Uterus (tissue), 4 donors: ENCODE results near the gene ATP8B3. TPM values are rescaled to one million over a fixed set of nuclear protein-coding genes. Genes with fewer than 3 reads are reported as not detected.

Source experiments
- DNase-seq, 2 donors: peaks; one replicate each; pipeline ENCODE4 v3.0.0-alpha.2; 2019 to 2020
- H3K27ac ChIP-seq, 2 donors: fragments of 200-600 bp; sonication (generic); 1 replicate in 1 of 2; 2 replicates in 1 of 2; pipeline ENCODE4 v1.5.1; 2016 to 2018
- H3K27me3 ChIP-seq, 2 donors: fragments of 200-600 bp; sonication (generic); one replicate each; pipeline ENCODE4 v1.5.1; 2018 to 2019; ENCODE audit warnings: control low read depth in 1 of 2
- H3K36me3 ChIP-seq, 2 donors: fragments of 200-600 bp; sonication (generic); one replicate each; pipeline ENCODE4 v1.5.1; 2019; ENCODE audit warnings: control low read depth in 1 of 2
- H3K4me1 ChIP-seq, 2 donors: fragments of 200-600 bp; sonication (generic); one replicate each; pipeline ENCODE4 v1.5.1; 2018 to 2019; ENCODE audit warnings: control low read depth in 1 of 2
- H3K4me3 ChIP-seq, 2 donors: fragments of 200-600 bp; sonication (generic); 1 replicate in 1 of 2; 2 replicates in 1 of 2; pipeline ENCODE4 v1.5.1; 2018 to 2019; ENCODE audit warnings: mild to moderate bottlenecking in 1 of 2
- H3K9me3 ChIP-seq, 2 donors: fragments of 200-600 bp; sonication (generic); one replicate each; pipeline ENCODE4 v1.5.1; 2019; ENCODE audit warnings: control low read depth in 1 of 2
- CTCF ChIP-seq, 4 experiments: fragments of 200-600 bp in 2 of 4; fragments of 450-650 bp in 2 of 4; sonication (generic) in 2 of 4; IDR thresholded peaks; one replicate each; pipeline ENCODE4 v1.5.1; 2016 to 2019; ENCODE audit warnings: antibody characterized with exemption in 4 of 4, mild to moderate bottlenecking in 2 of 4, moderate library complexity in 1 of 4
- POLR2A ChIP-seq, 2 donors: fragments of 450-650 bp; IDR thresholded peaks; one replicate each; pipeline ENCODE4 v1.6.1; 2016; ENCODE audit warnings: antibody characterized with exemption in 2 of 2, mild to moderate bottlenecking in 1 of 2, moderate library complexity in 1 of 2
- intact Hi-C: fragments of 100-400 bp; cut with DNase I; formaldehyde crosslinking; loops from one replicate; pipeline ENCODE4 v1.15.1; 2023; ENCODE audit warnings: low total_unique reads
- total RNA-seq, 4 donors: library from RNA; depleted of rRNA in 3 of 4; stranded (reverse); fragments of >200 nt in 3 of 4; gene quantifications; one replicate each; pipeline versions ENCODE4 v1.1.0 to v1.2.4, GENCODE V29; 2014 to 2023
- donor health status: DM: yes; HTN: yes; CAD: no.

Gene ATP8B3
- total RNA-seq, 4 donors from 2014 or later, result 1.0 to 3.3 (median 1.7) TPM; not detected in 1

GRCh38 chr19:1742989-1743696, 68.9 kb downstream of the ATP8B3 start:
- Histone ChIP-seq H3K36me3 (no peaks in the 10 kb centered on the region), H3K4me1 (peaks cover 0 to under 1% of the 10 kb centered on the region in 2 donors), H3K27ac (no peak overlapping the region), H3K27me3 (peaks cover 6 to 29% of the 10 kb centered on the region in 2 donors), H3K9me3 (no peaks in the 10 kb centered on the region), H3K4me3 (no peak overlapping the region)
- DNase-seq, result no peak
- intact Hi-C loops, result no loop called here
- TF ChIP-seq CTCF (IDR thresholded peaks at IDR 0.05), result no peak
- no peak for TF ChIP-seq POLR2A (IDR thresholded peaks at IDR 0.05)

GRCh38 chr19:1739960-1740629, 72.0 kb downstream of the ATP8B3 start:
- Histone ChIP-seq H3K36me3 (no peaks in the 10 kb centered on the region), H3K4me3 (no peak overlapping the region), H3K27me3 (peaks cover 3 to 8% of the 10 kb centered on the region in 2 donors), H3K4me1 (no peaks in the 10 kb centered on the region), H3K27ac (no peak overlapping the region), H3K9me3 (no peaks in the 10 kb centered on the region)
- DNase-seq, result no peak
- intact Hi-C loops, result no loop called here
- TF ChIP-seq CTCF (IDR thresholded peaks at IDR 0.05), result no peak
- no peak for TF ChIP-seq POLR2A (IDR thresholded peaks at IDR 0.05)

GRCh38 chr19:1736927-1737326, 75.1 kb downstream of the ATP8B3 start:
- TF ChIP-seq POLR2A (IDR thresholded peaks at IDR 0.05), result no peak
- TF ChIP-seq CTCF (IDR thresholded peaks at IDR 0.05), result no peak
- peaks cover 3 to 16% of the 10 kb centered on the region in 2 donors for H3K27me3 ChIP-seq
- intact Hi-C loops, result no loop called here
- no peaks in the 10 kb centered on the region for H3K4me1 ChIP-seq
- H3K9me3 ChIP-seq, result no peaks in the 10 kb centered on the region
- H3K36me3 ChIP-seq, result no peaks in the 10 kb centered on the region
- no peak overlapping the region for H3K4me3 ChIP-seq
- no peak for DNase-seq
- H3K27ac ChIP-seq, result no peak overlapping the region

GRCh38 chr19:1736280-1736679, 75.8 kb downstream of the ATP8B3 start:
- no peaks in the 10 kb centered on the region for H3K9me3 ChIP-seq
- no peak for TF ChIP-seq CTCF (IDR thresholded peaks at IDR 0.05)
- no peak for TF ChIP-seq POLR2A (IDR thresholded peaks at IDR 0.05)
- no peaks in the 10 kb centered on the region for H3K4me1 ChIP-seq
- no peak for DNase-seq
- H3K36me3 ChIP-seq, result no peaks in the 10 kb centered on the region
- no peak overlapping the region for H3K4me3 ChIP-seq
- intact Hi-C loops, result no loop called here
- no peak overlapping the region for H3K27ac ChIP-seq
- peaks cover 3 to 16% of the 10 kb centered on the region in 2 donors for H3K27me3 ChIP-seq

GRCh38 chr19:1734321-1734966, 77.6 kb downstream of the ATP8B3 start:
- Histone ChIP-seq H3K4me1 (no peaks in the 10 kb centered on the region), H3K9me3 (no peaks in the 10 kb centered on the region), H3K4me3 (no peak overlapping the region), H3K36me3 (no peaks in the 10 kb centered on the region), H3K27me3 (peaks cover 3 to 16% of the 10 kb centered on the region in 2 donors), H3K27ac (no peak overlapping the region)
- intact Hi-C loops, result no loop called here
- TF ChIP-seq POLR2A (IDR thresholded peaks at IDR 0.05) (no peak), CTCF (IDR thresholded peaks at IDR 0.05) (no peak)
- DNase-seq, result no peak
